Measurements from ENCODE around the gene CRB2. TPM values are rescaled to one million over a fixed set of nuclear protein-coding genes. Genes with fewer than 3 reads are reported as not detected.
A peak's percentile ranks its signal among the peaks of the same experiment; 100 is the strongest.

Gene CRB2
- total RNA-seq, 3 donors from 2014 or later, result 0.03 TPM; not detected in 2

- H3K4me3 Mint-ChIP-seq, result no peak overlapping the region
- no peaks in the 10 kb centered on the region for H3K9me3 Mint-ChIP-seq
- no peaks in the 10 kb centered on the region for H3K4me1 Mint-ChIP-seq (ENCODE audit: low read depth)
- ATAC-seq (no peak), DNase-seq (no peak)
- no peaks in the 10 kb centered on the region for H3K36me3 Mint-ChIP-seq (ENCODE audit: insufficient read depth)
- peaks cover 11% of the 10 kb centered on the region for H3K27me3 Mint-ChIP-seq (ENCODE audit: low read depth)
These were observed 7.5 kb upstream of the CRB2 start for GRCh38 chr9:123348317-123348992.

GRCh38 chr9:123349033-123349432 lies 7.0 kb upstream of the CRB2 start:
- H3K27me3 Mint-ChIP-seq (ENCODE audit: low read depth), result peaks cover 11% of the 10 kb centered on the region
- no peaks in the 10 kb centered on the region for H3K36me3 Mint-ChIP-seq (ENCODE audit: insufficient read depth)
- no peaks in the 10 kb centered on the region for H3K9me3 Mint-ChIP-seq
- H3K4me3 Mint-ChIP-seq, result no peak overlapping the region
- ATAC-seq (no peak), DNase-seq (no peak)
- H3K4me1 Mint-ChIP-seq (ENCODE audit: low read depth), result peaks cover 2% of the 10 kb centered on the region

GRCh38 chr9:123349691-123350480 lies 6.1 kb upstream of the CRB2 start:
- peaks cover 11% of the 10 kb centered on the region for H3K27me3 Mint-ChIP-seq (ENCODE audit: low read depth)
- H3K4me1 Mint-ChIP-seq (ENCODE audit: low read depth), result peaks cover 4% of the 10 kb centered on the region
- H3K4me3 Mint-ChIP-seq, result no peak overlapping the region
- H3K36me3 Mint-ChIP-seq (ENCODE audit: insufficient read depth), result no peaks in the 10 kb centered on the region
- no peaks in the 10 kb centered on the region for H3K9me3 Mint-ChIP-seq
- peak; percentile 65 for DNase-seq
- ATAC-seq, result peak; percentile 75 to 77

GRCh38 chr9:123350590-123351310 lies 5.2 kb upstream of the CRB2 start:
- ATAC-seq (no peak), DNase-seq (no peak)
- no peak overlapping the region for H3K4me3 Mint-ChIP-seq
- no peaks in the 10 kb centered on the region for H3K9me3 Mint-ChIP-seq
- peaks cover 14% of the 10 kb centered on the region for H3K27me3 Mint-ChIP-seq (ENCODE audit: low read depth)
- no peaks in the 10 kb centered on the region for H3K36me3 Mint-ChIP-seq (ENCODE audit: insufficient read depth)
- H3K4me1 Mint-ChIP-seq (ENCODE audit: low read depth), result peaks cover 4% of the 10 kb centered on the region

GRCh38 chr9:123353041-123353440 lies 3.0 kb upstream of the CRB2 start:
- no peaks in the 10 kb centered on the region for H3K9me3 Mint-ChIP-seq
- no peaks in the 10 kb centered on the region for H3K36me3 Mint-ChIP-seq (ENCODE audit: insufficient read depth)
- peaks cover 14% of the 10 kb centered on the region for H3K27me3 Mint-ChIP-seq (ENCODE audit: low read depth)
- DNase-seq, result no peak
- H3K4me1 Mint-ChIP-seq (ENCODE audit: low read depth), result peaks cover 4% of the 10 kb centered on the region
- ATAC-seq, result no peak
- H3K4me3 Mint-ChIP-seq, result no peak overlapping the region

GRCh38 chr9:123353984-123354591 lies 1.9 kb upstream of the CRB2 start:
- ATAC-seq (peak; percentile 75 to 79), DNase-seq (peak; percentile 45)
- H3K36me3 Mint-ChIP-seq (ENCODE audit: insufficient read depth), result no peaks in the 10 kb centered on the region
- H3K9me3 Mint-ChIP-seq, result no peaks in the 10 kb centered on the region
- peaks cover 14% of the 10 kb centered on the region for H3K27me3 Mint-ChIP-seq (ENCODE audit: low read depth)
- no peak overlapping the region for H3K4me3 Mint-ChIP-seq
- H3K4me1 Mint-ChIP-seq (ENCODE audit: low read depth), result peaks cover 14% of the 10 kb centered on the region

GRCh38 chr9:123354806-123355508 lies 1.0 kb upstream of the CRB2 start:
- Mint-ChIP-seq H3K36me3 (ENCODE audit: insufficient read depth) (no peaks in the 10 kb centered on the region), H3K4me1 (ENCODE audit: low read depth) (peaks cover 22% of the 10 kb centered on the region), H3K9me3 (no peaks in the 10 kb centered on the region), H3K4me3 (no peak overlapping the region), H3K27me3 (ENCODE audit: low read depth) (peaks cover 14% of the 10 kb centered on the region)
- no peak for ATAC-seq
- no peak for DNase-seq

GRCh38 chr9:123356851-123357742 lies 1.1 kb downstream of the CRB2 start:
- ATAC-seq (no peak), DNase-seq (no peak)
- Mint-ChIP-seq H3K27me3 (ENCODE audit: low read depth) (peaks cover 12% of the 10 kb centered on the region), H3K4me3 (no peak overlapping the region), H3K4me1 (ENCODE audit: low read depth) (peaks cover 30% of the 10 kb centered on the region), H3K9me3 (no peaks in the 10 kb centered on the region), H3K36me3 (ENCODE audit: insufficient read depth) (no peaks in the 10 kb centered on the region)

- ATAC-seq (no peak), DNase-seq (no peak)
- no peaks in the 10 kb centered on the region for H3K36me3 Mint-ChIP-seq (ENCODE audit: insufficient read depth)
- no peak overlapping the region for H3K4me3 Mint-ChIP-seq
- peaks cover 30% of the 10 kb centered on the region for H3K4me1 Mint-ChIP-seq (ENCODE audit: low read depth)
- peaks cover 6% of the 10 kb centered on the region for H3K27me3 Mint-ChIP-seq (ENCODE audit: low read depth)
- H3K9me3 Mint-ChIP-seq, result no peaks in the 10 kb centered on the region
These were observed 1.7 kb downstream of the CRB2 start for GRCh38 chr9:123357743-123358059.

GRCh38 chr9:123358181-123358905 lies 2.3 kb downstream of the CRB2 start:
- peaks cover 4% of the 10 kb centered on the region for H3K27me3 Mint-ChIP-seq (ENCODE audit: low read depth)
- peaks cover 30% of the 10 kb centered on the region for H3K4me1 Mint-ChIP-seq (ENCODE audit: low read depth)
- DNase-seq (no peak), ATAC-seq (no peak)
- H3K36me3 Mint-ChIP-seq (ENCODE audit: insufficient read depth), result no peaks in the 10 kb centered on the region
- H3K4me3 Mint-ChIP-seq, result no peak overlapping the region
- H3K9me3 Mint-ChIP-seq, result no peaks in the 10 kb centered on the region

GRCh38 chr9:123359106-123359505 lies 3.1 kb downstream of the CRB2 start:
- no peaks in the 10 kb centered on the region for H3K36me3 Mint-ChIP-seq (ENCODE audit: insufficient read depth)
- DNase-seq, result no peak

GRCh38 chr9:123359546-123359945 lies 3.5 kb downstream of the CRB2 start:
- Mint-ChIP-seq H3K36me3 (ENCODE audit: insufficient read depth) (no peaks in the 10 kb centered on the region), H3K4me3 (no peak overlapping the region), H3K9me3 (no peaks in the 10 kb centered on the region), H3K4me1 (ENCODE audit: low read depth) (peaks cover 26% of the 10 kb centered on the region), H3K27me3 (ENCODE audit: low read depth) (peaks cover 3% of the 10 kb centered on the region)
- no peak for ATAC-seq
- no peak for DNase-seq

More at GRCh38 chr9:123359106-123359505, 3.1 kb downstream of the CRB2 start:
- H3K9me3 Mint-ChIP-seq, result no peaks in the 10 kb centered on the region
- H3K4me1 Mint-ChIP-seq (ENCODE audit: low read depth), result peaks cover 27% of the 10 kb centered on the region
- no peak overlapping the region for H3K4me3 Mint-ChIP-seq
- H3K27me3 Mint-ChIP-seq (ENCODE audit: low read depth), result peaks cover 3% of the 10 kb centered on the region
- ATAC-seq, result no peak
